RWPE2 (cell line): ENCODE measurements around the gene RANBP9.

Experiments
- ATAC-seq: fragments of 200-7000 bp; cut with Tn5 transposase; 3 replicates; pipeline ENCODE4 v1.9.1; 2021; ENCODE audit warnings: low read depth
- DNase-seq: peaks from one replicate; pipeline ENCODE4 v3.0.0-alpha.2; 2020; ENCODE audit warnings: low spot score
- H3K27ac ChIP-seq: fragments of 450-650 bp; 2 replicates; pipeline ENCODE4 v1.5.1; 2017; ENCODE audit warnings: mild to moderate bottlenecking; ENCODE audit not compliant: poor library complexity, severe bottlenecking
- H3K27me3 ChIP-seq: fragments of 250-450 bp; sonication (Bioruptor Pico); 2 replicates; pipeline ENCODE4 v1.5.1; 2021; ENCODE audit warnings: mild to moderate bottlenecking, moderate library complexity; ENCODE audit not compliant: insufficient read depth, poor library complexity, severe bottlenecking
- H3K36me3 ChIP-seq: fragments of 250-450 bp; sonication (Bioruptor Pico); 2 replicates; pipeline ENCODE4 v1.5.1; 2020; ENCODE audit warnings: low read depth, mild to moderate bottlenecking, moderate library complexity
- H3K4me1 ChIP-seq: fragments of 250-450 bp; sonication (Bioruptor Pico); 2 replicates; pipeline ENCODE4 v1.5.1; 2021; ENCODE audit warnings: mild to moderate bottlenecking, moderate library complexity; ENCODE audit not compliant: insufficient read depth, poor library complexity, severe bottlenecking
- H3K4me3 ChIP-seq: fragments of 250-450 bp; sonication (Bioruptor Pico); 2 replicates; pipeline ENCODE4 v1.5.1; 2021; ENCODE audit warnings: mild to moderate bottlenecking, moderate library complexity; ENCODE audit not compliant: severe bottlenecking
- H3K9me3 ChIP-seq: fragments of 250-450 bp; sonication (Bioruptor Pico); 2 replicates; pipeline ENCODE4 v1.5.1; 2021; ENCODE audit warnings: mild to moderate bottlenecking, moderate library complexity; ENCODE audit not compliant: severe bottlenecking
- TF ChIP-seq, protein P1 (sequence below): fragments of 450-650 bp; IDR thresholded peaks from one replicate; pipeline ENCODE4 v1.5.1; 2017; ENCODE audit warnings: mild to moderate bottlenecking, moderate library complexity; ENCODE audit not compliant: poor library complexity, severe bottlenecking

Gene RANBP9

DNA sequence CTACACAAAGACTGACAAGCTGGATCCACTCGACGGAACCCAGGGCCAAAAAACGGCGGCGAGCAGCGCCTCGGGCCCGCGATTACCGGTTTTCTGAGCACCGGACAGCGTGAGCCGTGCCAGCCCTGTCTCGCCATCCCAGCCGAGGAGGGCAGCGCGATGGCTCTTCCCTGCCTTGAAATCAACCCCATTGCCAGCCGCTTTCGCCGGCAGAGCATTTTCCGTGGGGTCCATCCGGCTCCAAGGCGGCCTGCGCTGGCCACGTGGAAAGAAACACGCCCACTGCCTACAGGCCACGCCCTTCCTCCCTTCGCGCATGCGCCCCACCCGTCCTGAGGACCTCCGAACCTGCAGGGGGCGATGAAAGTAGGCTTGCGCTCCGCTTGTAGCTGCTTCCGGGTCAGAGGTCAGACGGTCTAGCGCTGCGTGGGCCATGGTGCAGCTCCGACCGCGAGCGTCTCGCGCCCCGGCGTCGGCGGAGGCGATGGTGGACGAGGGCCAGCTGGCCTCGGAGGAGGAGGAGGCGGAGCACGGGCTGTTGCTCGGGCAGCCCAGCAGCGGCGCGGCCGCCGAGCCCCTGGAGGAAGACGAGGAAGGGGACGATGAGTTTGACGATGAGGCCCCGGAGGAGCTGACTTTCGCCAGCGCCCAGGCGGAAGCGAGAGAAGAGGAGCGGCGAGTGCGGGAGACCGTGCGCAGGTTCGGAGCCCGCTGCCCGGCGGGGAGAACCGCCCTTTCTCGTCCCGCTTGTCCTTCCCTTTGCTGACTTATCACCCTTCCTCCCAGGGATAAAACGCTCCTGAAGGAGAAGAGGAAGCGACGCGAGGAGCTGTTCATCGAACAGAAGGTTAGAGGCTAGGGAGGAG lies 96.5 kb downstream of the RANBP9 start, which contains the start of gene NOL7:
Gene NOL7 (plus strand): TSS at position 410 of the 866 bp plus-strand sequence. CDS start 24 bp downstream, at position 434.
- peak; percentile 97 for DNase-seq
- TF ChIP-seq, protein P1, sequence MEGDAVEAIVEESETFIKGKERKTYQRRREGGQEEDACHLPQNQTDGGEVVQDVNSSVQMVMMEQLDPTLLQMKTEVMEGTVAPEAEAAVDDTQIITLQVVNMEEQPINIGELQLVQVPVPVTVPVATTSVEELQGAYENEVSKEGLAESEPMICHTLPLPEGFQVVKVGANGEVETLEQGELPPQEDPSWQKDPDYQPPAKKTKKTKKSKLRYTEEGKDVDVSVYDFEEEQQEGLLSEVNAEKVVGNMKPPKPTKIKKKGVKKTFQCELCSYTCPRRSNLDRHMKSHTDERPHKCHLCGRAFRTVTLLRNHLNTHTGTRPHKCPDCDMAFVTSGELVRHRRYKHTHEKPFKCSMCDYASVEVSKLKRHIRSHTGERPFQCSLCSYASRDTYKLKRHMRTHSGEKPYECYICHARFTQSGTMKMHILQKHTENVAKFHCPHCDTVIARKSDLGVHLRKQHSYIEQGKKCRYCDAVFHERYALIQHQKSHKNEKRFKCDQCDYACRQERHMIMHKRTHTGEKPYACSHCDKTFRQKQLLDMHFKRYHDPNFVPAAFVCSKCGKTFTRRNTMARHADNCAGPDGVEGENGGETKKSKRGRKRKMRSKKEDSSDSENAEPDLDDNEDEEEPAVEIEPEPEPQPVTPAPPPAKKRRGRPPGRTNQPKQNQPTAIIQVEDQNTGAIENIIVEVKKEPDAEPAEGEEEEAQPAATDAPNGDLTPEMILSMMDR: peak; percentile 96
- H3K4me1 ChIP-seq: peaks cover 13% of the 10 kb centered on the region
- no peaks in the 10 kb centered on the region for H3K27me3 ChIP-seq
- H3K27ac ChIP-seq: peak within 1 kb of the TSS; percentile 68
- peaks cover 40% of the 10 kb centered on the region for H3K36me3 ChIP-seq
- no peaks in the 10 kb centered on the region for H3K9me3 ChIP-seq
- peak; percentile 86 for ATAC-seq
- peak within 1 kb of the TSS; percentile 66 for H3K4me3 ChIP-seq

GRCh38 chr6:13614126-13614925 lies 97.3 kb downstream of the RANBP9 start:
- DNase-seq: no peak
- peaks cover 13% of the 10 kb centered on the region for H3K4me1 ChIP-seq
- ATAC-seq: peak; percentile 55

DNA sequence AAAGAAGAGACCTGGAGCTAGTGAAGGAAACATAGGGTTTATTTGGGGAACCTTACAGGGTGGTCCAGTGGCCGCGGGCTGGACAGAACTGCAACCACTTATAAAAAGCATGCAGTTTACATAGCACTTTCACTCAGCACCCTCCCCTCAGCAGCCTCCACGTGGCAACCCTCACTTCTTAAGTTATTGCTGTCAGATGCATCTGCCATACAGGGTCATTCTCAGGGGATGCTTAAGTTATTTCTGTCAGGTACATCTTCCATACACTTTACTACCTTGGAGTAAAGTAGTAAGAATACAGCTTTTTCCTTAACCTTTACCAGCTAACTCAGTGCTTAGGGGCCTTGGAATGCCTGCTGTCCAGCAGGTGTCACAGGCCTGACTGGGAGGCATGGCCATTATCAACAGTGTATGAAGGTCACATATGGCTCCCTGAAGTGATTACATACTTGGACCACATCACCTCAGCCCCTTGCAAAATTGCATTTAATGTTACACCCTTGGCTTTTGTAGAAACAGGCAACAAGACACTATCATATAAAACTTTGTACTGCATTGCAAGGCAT lies 98.5 kb downstream of the RANBP9 start:
- no peak for DNase-seq

More at GRCh38 chr6:13614126-13614925, 97.3 kb downstream of the RANBP9 start:
- TF ChIP-seq, protein P1: no peak
- Histone ChIP-seq H3K4me3 (peak overlapping the region; percentile 66), H3K9me3 (no peaks in the 10 kb centered on the region), H3K36me3 (peaks cover 31% of the 10 kb centered on the region), H3K27me3 (no peaks in the 10 kb centered on the region), H3K27ac (peak overlapping the region; percentile 68)

GRCh38 chr6:13611715-13612114 lies 99.9 kb downstream of the RANBP9 start:
- H3K36me3 ChIP-seq: peaks cover 6% of the 10 kb centered on the region
- no peaks in the 10 kb centered on the region for H3K27me3 ChIP-seq
- H3K4me1 ChIP-seq: peaks cover 12% of the 10 kb centered on the region
- no peaks in the 10 kb centered on the region for H3K9me3 ChIP-seq
- DNase-seq (no peak), ATAC-seq (no peak)
- H3K4me3 ChIP-seq: no peak overlapping the region
- no peak overlapping the region for H3K27ac ChIP-seq
- TF ChIP-seq, protein P1: no peak

More for the DNA sequence above, 98.5 kb downstream of the RANBP9 start:
- peaks cover 20% of the 10 kb centered on the region for H3K36me3 ChIP-seq
- H3K4me3 ChIP-seq: no peak overlapping the region
- no peaks in the 10 kb centered on the region for H3K9me3 ChIP-seq
- H3K27ac ChIP-seq: no peak overlapping the region
- H3K4me1 ChIP-seq: peaks cover 13% of the 10 kb centered on the region
- H3K27me3 ChIP-seq: no peaks in the 10 kb centered on the region
- TF ChIP-seq, protein P1: no peak
- no peak for ATAC-seq
